Osteoblast (primary cell): ENCODE data around the gene PKD1L1. TPM values are rescaled to one million over a fixed set of nuclear protein-coding genes. Genes with fewer than 3 reads are reported as not detected.
A peak's percentile ranks its signal among the peaks of the same experiment; 100 is the strongest.

Experiments
- DNase-seq: peaks from one replicate; pipeline ENCODE4 v3.0.0; 2011; ENCODE audit warnings: low spot score, mixed read lengths; ENCODE audit not compliant: insufficient read length; ENCODE audit errors: missing footprints
- H2AFZ ChIP-seq: 2 replicates; pipeline ENCODE4 v1.6.0; 2011; ENCODE audit warnings: mild to moderate bottlenecking, low read length
- H3K27ac ChIP-seq: 2 replicates; pipeline ENCODE4 v1.5.1; 2011; ENCODE audit warnings: mild to moderate bottlenecking, low read depth, low read length, moderate library complexity
- H3K27me3 ChIP-seq: 2 replicates; pipeline ENCODE4 v1.6.0; 2012; ENCODE audit warnings: mild to moderate bottlenecking, control low read depth, inconsistent platforms, low read length, moderate library complexity; ENCODE audit not compliant: insufficient read depth
- H3K36me3 ChIP-seq: 2 replicates; pipeline ENCODE4 v1.5.1; 2011; ENCODE audit warnings: mild to moderate bottlenecking, low read length, control low read depth, moderate library complexity; ENCODE audit not compliant: insufficient read depth
- H3K4me1 ChIP-seq: 2 replicates; pipeline ENCODE4 v1.5.1; 2011; ENCODE audit warnings: mild to moderate bottlenecking, low read length, control low read depth, moderate library complexity; ENCODE audit not compliant: insufficient read depth
- H3K4me2 ChIP-seq: 2 replicates; pipeline ENCODE4 v1.6.0; 2011; ENCODE audit warnings: mild to moderate bottlenecking, low read length; ENCODE audit not compliant: insufficient read depth
- H3K4me3 ChIP-seq: fragments of 200-600 bp; sonication (generic); 3 replicates; pipeline ENCODE4 v1.5.1; 2012; ENCODE audit warnings: mild to moderate bottlenecking, low read length, inconsistent platforms; ENCODE audit not compliant: insufficient read depth
- H3K79me2 ChIP-seq: 2 replicates; pipeline ENCODE4 v1.6.0; 2012; ENCODE audit warnings: mild to moderate bottlenecking, low read length, control low read depth, inconsistent platforms; ENCODE audit not compliant: insufficient read depth
- H3K9me3 ChIP-seq: 2 replicates; pipeline ENCODE4 v1.5.1; 2011; ENCODE audit warnings: low read depth, low read length, control low read depth
- H4K20me1 ChIP-seq: 2 replicates; pipeline ENCODE4 v1.6.0; 2012; ENCODE audit warnings: mild to moderate bottlenecking, low read length, control low read depth; ENCODE audit not compliant: insufficient read depth
- CTCF ChIP-seq: IDR thresholded peaks from 2 replicates; pipeline ENCODE4 v1.5.1; 2011; ENCODE audit warnings: mild to moderate bottlenecking, low read depth, low read length, moderate library complexity; ENCODE audit errors: extremely low read depth
- total RNA-seq: library from RNA; depleted of rRNA; stranded (reverse); fragments of >200 nt; gene quantifications from 2 replicates; pipeline ENCODE4 v1.2.3, GENCODE V29; 2012

The PKD1L1 gene
- under 0.01 TPM in 2 replicates for total RNA-seq

- no peak for TF ChIP-seq CTCF
- Histone ChIP-seq H3K27ac (no peak within 1 kb of the TSS), H3K4me3 (no peak within 1 kb of the TSS), H3K4me2 (no peak within 1 kb of the TSS), H2AFZ (peak within 1 kb of the TSS; percentile 7), H3K4me1 (peaks cover 10% of the 10 kb centered on the region), H3K27me3 (no peaks in the 10 kb centered on the region), H4K20me1 (no peaks in the 10 kb centered on the region), H3K79me2 (no peaks in the 10 kb centered on the region), H3K9me3 (no peaks in the 10 kb centered on the region), H3K36me3 (no peaks in the 10 kb centered on the region)
- no peak for DNase-seq
Observed at GRCh38 chr7:47948141-47948790, at the start of gene PKD1L1. Gene PKD1L1, minus strand, starts transcription at chr7:47948466. Its CDS starts 26 bp downstream, at chr7:47948440.

DNA sequence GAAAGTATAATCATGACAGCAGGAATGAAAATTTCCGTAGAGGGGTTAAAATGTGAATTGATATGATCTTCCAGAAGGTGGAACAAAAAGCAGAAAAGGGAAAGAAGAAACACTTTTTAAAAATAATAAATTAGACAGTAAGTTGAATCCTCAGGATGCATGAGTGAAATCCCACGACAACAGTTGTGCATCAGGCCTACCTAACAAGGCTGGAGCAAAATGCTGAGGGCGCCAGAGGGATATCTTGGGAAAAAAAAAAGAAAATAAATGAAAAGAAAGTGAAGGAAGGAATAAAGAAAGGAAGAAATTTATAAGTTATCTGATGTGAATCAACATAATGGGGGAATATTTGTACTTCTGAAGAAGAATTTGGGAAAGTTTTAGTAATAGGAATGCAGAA, 44.2 kb upstream of the PKD1L1 start:
- no peak for DNase-seq
- no peaks in the 10 kb centered on the region for H3K36me3 ChIP-seq
- H4K20me1 ChIP-seq = no peaks in the 10 kb centered on the region
- H2AFZ ChIP-seq = peak overlapping the region; percentile 96
- no peaks in the 10 kb centered on the region for H3K79me2 ChIP-seq
- peaks cover 8% of the 10 kb centered on the region for H3K4me1 ChIP-seq
- TF ChIP-seq CTCF = no peak
- no peaks in the 10 kb centered on the region for H3K27me3 ChIP-seq
- H3K27ac ChIP-seq = no peak overlapping the region
- no peaks in the 10 kb centered on the region for H3K9me3 ChIP-seq
- H3K4me2 ChIP-seq = peak overlapping the region; percentile 90
- H3K4me3 ChIP-seq = peak overlapping the region; percentile 78

- no peaks in the 10 kb centered on the region for H3K27me3 ChIP-seq
- no peaks in the 10 kb centered on the region for H3K36me3 ChIP-seq
- H3K4me1 ChIP-seq = peaks cover 8% of the 10 kb centered on the region
- H4K20me1 ChIP-seq = no peaks in the 10 kb centered on the region
- peak overlapping the region; percentile 78 for H3K4me3 ChIP-seq
- no peaks in the 10 kb centered on the region for H3K79me2 ChIP-seq
- peak; percentile 83 for DNase-seq
- TF ChIP-seq CTCF = peak; percentile 70
- no peak overlapping the region for H3K27ac ChIP-seq
- H3K4me2 ChIP-seq = peak overlapping the region; percentile 90
- peak overlapping the region; percentile 96 for H2AFZ ChIP-seq
- H3K9me3 ChIP-seq = no peaks in the 10 kb centered on the region
Observed at GRCh38 chr7:47991741-47992311, 43.6 kb upstream of the PKD1L1 start.

DNA sequence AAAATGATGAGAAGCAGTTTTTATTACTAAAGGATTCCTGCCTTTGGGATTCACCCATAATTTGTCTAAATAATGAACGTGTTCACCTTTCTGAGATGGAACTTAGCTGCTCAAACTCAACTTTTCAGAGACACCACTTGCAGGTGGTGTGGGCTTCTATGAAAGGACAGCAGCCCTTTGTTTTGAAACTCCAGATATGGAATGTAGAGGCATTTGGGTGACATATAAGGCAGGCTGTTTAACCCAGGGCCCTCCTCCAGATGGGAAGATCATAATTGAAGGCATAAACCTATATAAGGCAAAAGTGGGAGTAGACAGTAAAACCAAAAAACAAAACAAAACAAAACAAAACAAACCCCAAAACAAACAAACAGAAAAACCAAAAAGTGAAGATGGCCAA, 43.0 kb upstream of the PKD1L1 start:
- H3K9me3 ChIP-seq = no peaks in the 10 kb centered on the region
- no peaks in the 10 kb centered on the region for H3K79me2 ChIP-seq
- TF ChIP-seq CTCF = no peak
- H2AFZ ChIP-seq = peak overlapping the region; percentile 96
- H3K27ac ChIP-seq = no peak overlapping the region
- peak overlapping the region; percentile 78 for H3K4me3 ChIP-seq
- H3K4me2 ChIP-seq = peak overlapping the region; percentile 90
- no peaks in the 10 kb centered on the region for H3K27me3 ChIP-seq
- H3K36me3 ChIP-seq = no peaks in the 10 kb centered on the region
- no peaks in the 10 kb centered on the region for H4K20me1 ChIP-seq
- DNase-seq = no peak
- peaks cover 8% of the 10 kb centered on the region for H3K4me1 ChIP-seq
